ENCODE data around the gene ATP8A2. TPM values are rescaled to one million over a fixed set of nuclear protein-coding genes. Genes with fewer than 3 reads are reported as not detected.

Gene ATP8A2
- total and polyA plus RNA-seq, 2 of the 8 experiments (the other 6 are each of a cell fraction or from before 2014, with no cell fraction given): 2.4 to 8.3 TPM

GRCh38 chr13:25905611-25906010 is 533.8 kb downstream of the ATP8A2 start:
- H3K18ac ChIP-seq (ENCODE audit: extremely low read depth, low read length): no peak overlapping the region
- H2BK15ac ChIP-seq (ENCODE audit: low read length): peak overlapping the region; percentile 76
- H3K4me2 ChIP-seq (ENCODE audit: insufficient read depth in 1 of 2, low read depth in 2 of 2, low read length in 2 of 2): no peak overlapping the region
- TF ChIP-seq JUND (IDR thresholded peaks at IDR 0.05; ENCODE audit: low read length): no peak
- TF ChIP-seq PHF8 (conservative IDR thresholded peaks at IDR 0.05; ENCODE audit: low read depth, low read length): no peak
- no peak for TF ChIP-seq ASH2L (IDR thresholded peaks at IDR 0.05; ENCODE audit: low read length)
- no peak for TF ChIP-seq TAF1 (IDR thresholded peaks at IDR 0.05; ENCODE audit: low read depth, low read length)
- 0 out of 2 replicates have a peak, but pooled peaks have one; percentile 16 for TF ChIP-seq MAX (IDR thresholded peaks at IDR 0.05)
- no peak for TF ChIP-seq SP2 (IDR thresholded peaks at IDR 0.05; ENCODE audit: low read length)
- H3K23me2 ChIP-seq (ENCODE audit: low read depth, low read length): no peaks in the 10 kb centered on the region; the same call in 1 of the 2 replicates
- H3K27me3 ChIP-seq (replicated peaks in 1 of 4; ENCODE audit: control insufficient read depth in 3 of 4, extremely low read depth in 1 of 4, insufficient read depth in 3 of 4, low read length in 3 of 4): no peaks in the 10 kb centered on the region; a peak in 1 of 7 replicates
- peak overlapping the region; percentile 70; the same call in 1 of the 2 replicates for H2BK12ac ChIP-seq (ENCODE audit: low read depth, low read length)
- no peak overlapping the region for H2AK5ac ChIP-seq (ENCODE audit: low read depth, low read length)
- no peaks in the 10 kb centered on the region for H3K79me2 ChIP-seq (ENCODE audit: control insufficient read depth in 1 of 2, insufficient read depth in 2 of 2, low read length in 2 of 2)
- POLR2A ChIA-PET (ENCODE audit: partially characterized antibody): no interaction called here
- H3K23ac ChIP-seq (ENCODE audit: insufficient read length): no peak overlapping the region
- H4K20me1 ChIP-seq (replicated peaks in 1 of 2; ENCODE audit: control insufficient read depth in 1 of 2, insufficient read depth in 2 of 2, low read length in 2 of 2): no peaks in the 10 kb centered on the region
- H3K4me1 ChIP-seq (replicated peaks in 1 of 4; ENCODE audit: control insufficient read depth in 3 of 4, insufficient read depth in 4 of 4, low read length in 3 of 4): peaks cover 0 to 21% (median 15%) of the 10 kb centered on the region in 4 experiments; a peak in 5 of 7 replicates
- peak overlapping the region; percentile 79 for H4K91ac ChIP-seq (replicated peaks; ENCODE audit: insufficient read length, low read length)
- H3K4me3 ChIP-seq (ENCODE audit: extremely low read depth in 1 of 4, insufficient read depth in 2 of 4, low read depth in 3 of 4, low read length in 4 of 4): no peak overlapping the region
- WGBS, 2 experiments (ENCODE audit: extremely low coverage in 1 of 2, insufficient coverage in 1 of 2, insufficient read length in 1 of 2, insufficient replicate concordance in 2 of 2, low coverage in 1 of 2, low lambda C conversion rate in 2 of 2, missing lambda C conversion rate in 1 of 2): 82% methylated on average over 5 of the region's 5 CpGs; no CpG with 5 or more reads in 1 of the 2 experiments
- CTCF ChIA-PET (ENCODE audit: partially characterized antibody): interaction anchor here (0.7 kb wide), 1 partner anchor 190 kb away, joined by 3 read pairs; no protein-coding TSS in a partner anchor
- no peaks in the 10 kb centered on the region for H3K36me3 ChIP-seq (ENCODE audit: control insufficient read depth in 2 of 4, insufficient read depth in 4 of 4, low read length in 3 of 4)
- no peak overlapping the region for H4K8ac ChIP-seq (ENCODE audit: extremely low read depth, insufficient read depth, low read length)
- H3K79me1 ChIP-seq (ENCODE audit: low read depth, low read length): no peaks in the 10 kb centered on the region
- H4K5ac ChIP-seq (ENCODE audit: insufficient read length, low read depth, low read length): no peak overlapping the region
- H2BK5ac ChIP-seq (ENCODE audit: low read depth, low read length): peak overlapping the region; percentile 41; the same call in 1 of the 2 replicates
- no peak for DNase-seq (ENCODE audit: low read depth in 1 of 2, low spot score in 2 of 2)
- H3K56ac ChIP-seq (replicated peaks; ENCODE audit: insufficient read length, low read depth, low read length): no peak overlapping the region
- H3K9ac ChIP-seq (replicated peaks in 1 of 4; ENCODE audit: extremely low read depth in 1 of 4, low read depth in 3 of 4, low read length in 3 of 4): no peak overlapping the region
- H3K14ac ChIP-seq (ENCODE audit: insufficient read length): no peak overlapping the region
- H3K27ac ChIP-seq (ENCODE audit: low read depth, low read length): no peak overlapping the region
- FAIRE-seq: peak; percentile 45
- peak overlapping the region; percentile 76; the same call in 1 of the 2 replicates for H2BK20ac ChIP-seq (ENCODE audit: low read length)
- H2AFZ ChIP-seq (ENCODE audit: low read length): no peak overlapping the region
- H3K4ac ChIP-seq (replicated peaks; ENCODE audit: insufficient read length, low read depth, low read length): peak overlapping the region; percentile 9
- H2BK120ac ChIP-seq (replicated peaks; ENCODE audit: low read depth, low read length): peak overlapping the region; percentile 36
- no peaks in the 10 kb centered on the region; a peak in 1 of 4 replicates for H3K9me3 ChIP-seq (ENCODE audit: insufficient read depth in 2 of 2, low read depth in 1 of 2, low read length in 1 of 2)

Measured in H1 (cell line).